ENCODE measurements around the gene DPM1. TPM values are rescaled to one million over a fixed set of nuclear protein-coding genes. Genes with fewer than 3 reads are reported as not detected.
A peak's percentile ranks its signal among the peaks of the same experiment; 100 is the strongest.
"Not testable (repeated sequence)": the region's sequence is repeated elsewhere in the genome, so short reads cannot be mapped to it uniquely, and the experiment has no call there.

DPM1 gene
- total and polyA plus RNA-seq, 3 donors from 2014 or later: 44.5 to 71.0 (median 54.3) TPM

- H3K27me3 ChIP-seq: no peaks in the 10 kb centered on the region
- no peak for DNase-seq
- H3K36me3 ChIP-seq (ENCODE audit: low read depth, missing control alignments): no peaks in the 10 kb centered on the region
- intact Hi-C loops (cut with DNase I; ENCODE audit: low total_unique reads): no loop called here
- H3K4me3 ChIP-seq: no peak overlapping the region
- no peak overlapping the region for H3K27ac ChIP-seq
- H3K4me1 ChIP-seq: no peaks in the 10 kb centered on the region
- 86 to 97% methylated on average over 3 of the region's 3 CpGs for WGBS, 2 donors
- no peaks in the 10 kb centered on the region for H3K9me3 ChIP-seq
- TF ChIP-seq CTCF (IDR thresholded peaks at IDR 0.05) (no peak), POLR2A (IDR thresholded peaks at IDR 0.05) (no peak)
These were observed 23.3 kb upstream of the DPM1 start for GRCh38 chr20:50981714-50982048.

GRCh38 chr20:50980851-50981713 lies 22.8 kb upstream of the DPM1 start:
- Histone ChIP-seq H3K4me1 (no peaks in the 10 kb centered on the region), H3K27ac (no peak overlapping the region), H3K27me3 (no peaks in the 10 kb centered on the region), H3K36me3 (ENCODE audit: low read depth, missing control alignments) (no peaks in the 10 kb centered on the region), H3K9me3 (no peaks in the 10 kb centered on the region), H3K4me3 (no peak overlapping the region)
- DNase-seq: peak; percentile 81
- 43 to 50% methylated on average over 19 to 26 of the region's 26 CpGs for WGBS, 2 donors
- TF ChIP-seq POLR2A (IDR thresholded peaks at IDR 0.05): no peak
- TF ChIP-seq CTCF (IDR thresholded peaks at IDR 0.05): peak; percentile 47 to 85 (median 79)
- intact Hi-C loops (cut with DNase I; ENCODE audit: low total_unique reads): no loop called here

- no peaks in the 10 kb centered on the region for H3K36me3 ChIP-seq (ENCODE audit: low read depth, missing control alignments)
- no peaks in the 10 kb centered on the region for H3K27me3 ChIP-seq
- H3K27ac ChIP-seq: no peak overlapping the region
- intact Hi-C loops (cut with DNase I; ENCODE audit: low total_unique reads): no loop called here
- no peak for DNase-seq
- H3K4me1 ChIP-seq: no peaks in the 10 kb centered on the region
- H3K9me3 ChIP-seq: no peaks in the 10 kb centered on the region
- WGBS, 2 donors: 74 to 76% methylated on average over 8 of the region's 8 CpGs
- TF ChIP-seq POLR2A (IDR thresholded peaks at IDR 0.05): no peak
- TF ChIP-seq CTCF (IDR thresholded peaks at IDR 0.05): no peak
- H3K4me3 ChIP-seq: no peak overlapping the region
These were observed 21.8 kb upstream of the DPM1 start for GRCh38 chr20:50980071-50980681.

GRCh38 chr20:50978533-50978932 lies 20.2 kb upstream of the DPM1 start:
- H3K9me3 ChIP-seq; intact Hi-C loops (cut with DNase I; ENCODE audit: low total_unique reads); H3K27ac ChIP-seq; DNase-seq; H3K4me1 ChIP-seq; H3K27me3 ChIP-seq; H3K4me3 ChIP-seq; H3K36me3 ChIP-seq (ENCODE audit: low read depth, missing control alignments): not testable (repeated sequence)
- WGBS, 2 donors: 91 to 93% methylated on average over 4 of the region's 4 CpGs

GRCh38 chr20:50977066-50978021 lies 19.0 kb upstream of the DPM1 start:
- H3K27me3 ChIP-seq: no peaks in the 10 kb centered on the region

More at GRCh38 chr20:50977066-50978021, 19.0 kb upstream of the DPM1 start:
- intact Hi-C loops (cut with DNase I; ENCODE audit: low total_unique reads): no loop called here
- DNase-seq: no peak
- WGBS, 2 donors: 57 to 66% methylated on average over 20 of the region's 20 CpGs
- H3K36me3 ChIP-seq (ENCODE audit: low read depth, missing control alignments): no peaks in the 10 kb centered on the region
- TF ChIP-seq POLR2A (IDR thresholded peaks at IDR 0.05) (no peak), CTCF (IDR thresholded peaks at IDR 0.05) (no peak)
- no peaks in the 10 kb centered on the region for H3K4me1 ChIP-seq
- no peaks in the 10 kb centered on the region for H3K9me3 ChIP-seq
- H3K4me3 ChIP-seq: no peak overlapping the region
- no peak overlapping the region for H3K27ac ChIP-seq

Measured in testis (tissue), 3 donors.